Smooth muscle cell (in vitro differentiated cells): ENCODE data around the gene CGNL1. TPM values are rescaled to one million over a fixed set of nuclear protein-coding genes. Genes with fewer than 3 reads are reported as not detected.

ENCODE experiments used
- DNase-seq: peaks from one replicate; lab custom pipeline; 2025; ENCODE audit not compliant: unreplicated experiment; lab: John Stamatoyannopoulos, UW
- H2AFZ ChIP-seq: fragments of 200-600 bp; sonication (generic); 2 replicates; pipeline ENCODE4 v1.6.0; 2016; ENCODE audit warnings: antibody characterized with exemption, low read depth, mild to moderate bottlenecking
- H3F3A ChIP-seq: fragments of 200-600 bp; sonication (generic); 2 replicates; pipeline ENCODE4 v1.6.0; 2017; ENCODE audit warnings: antibody characterized with exemption, low read depth
- H3K27ac ChIP-seq: fragments of 200-600 bp; sonication (generic); 2 replicates; pipeline ENCODE4 v1.5.1; 2016; ENCODE audit warnings: low read depth, mild to moderate bottlenecking
- H3K27me3 ChIP-seq: fragments of 200-600 bp; sonication (generic); 2 replicates; pipeline ENCODE4 v1.6.1; 2016; ENCODE audit warnings: low read depth, mild to moderate bottlenecking
- H3K36me3 ChIP-seq: fragments of 200-600 bp; sonication (generic); 2 replicates; pipeline ENCODE4 v1.5.1; 2016; ENCODE audit warnings: low read depth
- H3K4me1 ChIP-seq: fragments of 200-600 bp; sonication (generic); 2 replicates; pipeline ENCODE4 v1.5.1; 2016; ENCODE audit warnings: low read depth
- H3K4me2 ChIP-seq: fragments of 200-600 bp; sonication (generic); 2 replicates; pipeline ENCODE4 v1.6.0; 2016; ENCODE audit warnings: mild to moderate bottlenecking
- H3K4me3 ChIP-seq: fragments of 200-600 bp; sonication (generic); 2 replicates; pipeline ENCODE4 v1.5.1; 2016; ENCODE audit warnings: mild to moderate bottlenecking
- H3K79me2 ChIP-seq: fragments of 200-600 bp; sonication (generic); 2 replicates; pipeline ENCODE4 v1.6.0; 2016; ENCODE audit warnings: low read depth, mild to moderate bottlenecking
- H3K9ac ChIP-seq: fragments of 200-600 bp; sonication (generic); 2 replicates; pipeline ENCODE4 v1.6.0; 2016; ENCODE audit warnings: low read depth
- H3K9me3 ChIP-seq: fragments of 200-600 bp; sonication (generic); replicated peaks from 2 replicates; pipeline ENCODE4 v1.5.1; 2016; ENCODE audit warnings: low read depth
- H4K20me1 ChIP-seq: fragments of 200-600 bp; sonication (generic); 2 replicates; pipeline ENCODE4 v1.6.0; 2016; ENCODE audit warnings: low read depth
- CTCF ChIP-seq: fragments of 200-600 bp; sonication (generic); IDR thresholded peaks from 2 replicates; pipeline ENCODE4 v1.5.1; 2017; ENCODE audit warnings: borderline replicate concordance, mild to moderate bottlenecking, antibody characterized with exemption; ENCODE audit not compliant: insufficient read depth, poor library complexity, severe bottlenecking
- WGBS: methylation state at CpG from one replicate; pipeline ENCODE4 v1.1.7; 2016; ENCODE audit warnings: low lambda C conversion rate; 5-methylcytosine and 5-hydroxymethylcytosine counted together
- polyA plus RNA-seq: library from polyadenylated mRNA; unstranded; fragments of >200 nt; fragmentation: Nextera tagmentation; extraction: Ambion mirVana; gene quantifications from 2 replicates; pipeline ENCODE4 v1.2.1, GENCODE V29; 2016
- total RNA-seq: library from RNA; depleted of rRNA; stranded (reverse); fragments of >200 nt; gene quantifications from 2 replicates; pipeline ENCODE4 v1.2.3, GENCODE V29; 2014

The CGNL1 gene
- total and polyA plus RNA-seq, 2 experiments from 2014 or later = 4.2 to 9.5 TPM

- no peaks in the 10 kb centered on the region for H3K27me3 ChIP-seq
- no peak overlapping the region for H3K4me3 ChIP-seq
- no peak overlapping the region for H3K4me2 ChIP-seq
- H3K4me1 ChIP-seq = peaks cover under 1% of the 10 kb centered on the region
- DNase-seq = no peak
- WGBS = 92% methylated on average over 3 of the region's 3 CpGs
- no peaks in the 10 kb centered on the region for H3K36me3 ChIP-seq
- no peaks in the 10 kb centered on the region for H4K20me1 ChIP-seq
- H3K27ac ChIP-seq = no peak overlapping the region
- H3K9ac ChIP-seq = no peak overlapping the region
- H3K9me3 ChIP-seq = no peaks in the 10 kb centered on the region
- H3F3A ChIP-seq = peaks cover under 1% of the 10 kb centered on the region
- H2AFZ ChIP-seq = no peak overlapping the region
- no peaks in the 10 kb centered on the region for H3K79me2 ChIP-seq
- TF ChIP-seq CTCF = no peak
Observed at GRCh38 chr15:57470543-57470942, 94.2 kb downstream of the CGNL1 start.

- TF ChIP-seq CTCF = no peak
- H3K9me3 ChIP-seq = no peaks in the 10 kb centered on the region
- no peak for DNase-seq
- H3K9ac ChIP-seq = no peak overlapping the region
- no peaks in the 10 kb centered on the region for H3K36me3 ChIP-seq
- H4K20me1 ChIP-seq = no peaks in the 10 kb centered on the region
- H3K79me2 ChIP-seq = no peaks in the 10 kb centered on the region
- no peaks in the 10 kb centered on the region for H3K27me3 ChIP-seq
- H3F3A ChIP-seq = peaks cover 18% of the 10 kb centered on the region
- H3K4me3 ChIP-seq = no peak overlapping the region
- H3K4me1 ChIP-seq = peaks cover 22% of the 10 kb centered on the region
- H3K27ac ChIP-seq = no peak overlapping the region
- no peak overlapping the region for H2AFZ ChIP-seq
- H3K4me2 ChIP-seq = peak overlapping the region; percentile 21
- 80% methylated on average over 2 of the region's 2 CpGs for WGBS
Observed at GRCh38 chr15:57472861-57473260, 96.6 kb downstream of the CGNL1 start.

- 6% methylated on average over 5 of the region's 5 CpGs for WGBS
- Histone ChIP-seq H3K9ac (no peak overlapping the region), H3K4me2 (peak overlapping the region; percentile 78), H3K79me2 (no peaks in the 10 kb centered on the region), H3K27me3 (no peaks in the 10 kb centered on the region), H3K27ac (peak overlapping the region; percentile 82), H3F3A (peaks cover 21% of the 10 kb centered on the region), H4K20me1 (no peaks in the 10 kb centered on the region), H3K9me3 (no peaks in the 10 kb centered on the region), H3K4me3 (no peak overlapping the region), H3K36me3 (no peaks in the 10 kb centered on the region), H3K4me1 (peaks cover 23% of the 10 kb centered on the region), H2AFZ (no peak overlapping the region)
- TF ChIP-seq CTCF = no peak
- no peak for DNase-seq
Observed at GRCh38 chr15:57476533-57476975, 100.2 kb downstream of the CGNL1 start.
